ENCODE results near the gene UBA1. TPM values are rescaled to one million over a fixed set of nuclear protein-coding genes. Genes with fewer than 3 reads are reported as not detected.

UBA1 gene
- 100 to 1,000 TPM; 236 to 259 TPM for total RNA-seq

DNA sequence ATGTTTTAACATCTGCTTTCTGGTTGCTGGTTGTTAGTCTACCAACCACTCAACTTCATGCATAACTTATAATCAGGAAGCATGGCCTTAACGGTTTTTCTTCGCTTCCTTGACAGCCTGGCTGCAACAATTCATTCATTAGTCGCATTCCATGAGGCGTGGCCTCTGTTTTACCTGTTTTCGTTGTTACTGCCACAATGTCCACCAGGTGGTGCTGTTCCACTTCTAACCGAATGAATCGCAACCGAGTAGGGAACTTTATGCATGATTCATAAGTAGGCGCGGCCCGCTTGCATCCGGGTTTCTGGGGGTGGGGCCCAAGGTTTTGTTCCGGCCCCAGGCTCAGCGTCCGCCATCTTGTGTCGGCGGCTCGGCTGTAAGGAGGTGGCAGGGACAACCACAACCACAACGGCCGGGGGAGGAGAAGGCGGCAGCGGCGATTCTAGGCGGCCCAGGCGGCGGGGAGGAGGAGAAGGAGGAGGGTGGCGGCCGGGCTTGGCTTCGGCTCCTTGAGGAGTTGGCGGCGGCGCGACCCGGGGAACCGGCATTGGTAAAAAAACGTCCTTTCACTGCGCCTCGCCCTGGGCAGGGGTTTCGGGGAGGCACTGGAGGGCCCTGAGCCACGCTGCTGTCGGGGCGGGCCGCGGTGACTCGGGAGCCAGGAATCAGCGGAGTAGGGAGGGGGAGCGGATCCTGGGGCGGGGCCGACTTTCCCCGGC is at the start of gene UBA1:
Gene UBA1, plus strand, starts transcription at position 355 of the 719 bp plus-strand sequence. CDS start 4,974 bp downstream, outside the sequence.
- peaks cover 30 to 33% of the 10 kb centered on the region in 2 donors for H3K36me3 Mint-ChIP-seq
- no peaks in the 10 kb centered on the region for H3K9me3 Mint-ChIP-seq
- peak within 1 kb of the TSS; percentile 95 to 99 for H3K27ac Mint-ChIP-seq
- DNase-seq (ENCODE audit: low spot score in 2 of 2) (peak; percentile 88), ATAC-seq (peak; percentile 73 to 77)

DNA sequence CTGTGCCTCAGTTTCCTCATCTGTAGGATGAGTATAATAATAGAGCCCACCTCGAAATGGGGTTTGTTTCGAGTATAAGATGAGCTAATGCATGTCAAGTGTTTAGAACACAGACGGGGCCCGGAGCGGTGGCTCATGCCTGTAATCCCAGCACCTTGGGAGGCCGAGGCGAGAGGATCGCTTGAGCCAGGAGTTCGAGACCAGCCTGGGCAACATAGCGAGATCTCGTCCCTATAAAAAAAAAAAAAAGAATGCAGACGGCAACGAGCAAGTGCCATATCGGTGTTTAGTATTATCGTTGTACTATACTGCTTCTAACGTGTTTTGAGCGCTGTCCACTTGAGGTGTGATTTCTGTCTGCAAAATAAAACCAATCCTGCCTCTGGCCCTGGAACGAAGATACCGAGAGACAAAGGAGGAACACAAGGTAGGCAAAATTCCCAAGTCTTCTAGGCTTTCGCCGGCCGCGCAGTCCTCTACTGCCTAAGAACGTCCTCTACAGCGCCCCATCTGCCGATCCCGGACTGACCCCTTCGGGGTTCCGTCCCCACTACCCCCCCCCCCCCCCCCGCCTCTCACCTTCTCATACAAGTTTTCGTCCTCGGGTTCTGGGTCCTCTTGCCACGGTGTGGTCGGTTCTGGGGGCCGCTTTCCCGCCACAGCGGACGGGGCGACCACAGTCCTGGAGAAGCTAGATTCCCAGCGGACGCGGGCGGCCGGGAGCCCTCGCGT is 49.6 kb upstream of the UBA1 start:
- ATAC-seq, result no peak
- Mint-ChIP-seq H3K36me3 (peaks cover 21 to 23% of the 10 kb centered on the region in 2 donors), H3K9me3 (no peaks in the 10 kb centered on the region), H3K27ac (peak overlapping the region; percentile 44 to 97)
- DNase-seq (ENCODE audit: low spot score in 2 of 2), result no peak

DNA sequence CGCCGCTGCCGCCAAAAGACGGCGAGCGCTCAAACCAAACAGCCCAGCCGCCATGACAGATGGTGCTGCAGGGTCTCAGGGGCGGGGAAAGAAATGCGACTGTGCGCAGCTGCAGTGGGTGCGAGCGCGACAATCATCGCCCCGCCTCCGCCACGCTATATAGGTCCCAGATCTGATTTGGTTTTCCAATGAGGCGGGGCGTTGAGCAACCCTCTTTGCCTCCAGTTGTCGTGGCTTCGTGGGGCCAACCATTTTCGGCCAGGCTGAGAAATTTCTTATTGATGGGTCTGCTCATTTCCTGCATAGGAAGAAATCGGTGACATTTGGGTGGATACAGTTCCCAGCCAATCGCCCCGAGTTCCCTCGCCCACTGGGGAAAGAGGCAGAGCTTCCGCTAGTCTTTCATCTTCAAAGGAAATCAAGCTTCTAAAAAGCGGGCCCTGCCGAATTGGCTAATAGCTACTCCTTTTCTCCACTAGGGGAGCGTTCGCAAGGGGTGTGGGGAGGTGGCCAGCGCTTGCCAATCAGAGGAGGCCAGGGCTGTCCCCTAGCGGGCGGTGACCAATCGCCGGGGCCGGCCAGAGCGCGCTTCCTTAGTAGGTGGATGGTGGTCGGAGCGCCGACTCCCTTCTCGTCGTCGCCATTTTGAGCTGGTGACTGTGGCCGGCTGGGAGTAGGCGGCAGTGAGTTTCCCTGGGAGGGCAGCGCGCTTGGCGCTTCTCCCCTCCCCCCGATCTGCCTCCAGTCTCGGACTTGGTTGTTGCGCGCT is 48.8 kb upstream of the UBA1 start, which contains the start of the genes NDUFB11 and RBM10:
Gene NDUFB11, minus strand, starts transcription at position 77 of the 769 bp plus-strand sequence. Its CDS starts 23 bp downstream, at position 54.
Gene RBM10, plus strand, starts transcription at position 596 of the 769 bp plus-strand sequence. CDS start 2,261 bp downstream, outside the sequence.
- ATAC-seq, result peak; percentile 91 to 96
- Mint-ChIP-seq H3K36me3 (peaks cover 21 to 23% of the 10 kb centered on the region in 2 donors), H3K27ac (peak within 1 kb of the TSS; percentile 97 to 100), H3K9me3 (no peaks in the 10 kb centered on the region)
- DNase-seq (ENCODE audit: low spot score in 2 of 2), result peak; percentile 85 to 93

DNA sequence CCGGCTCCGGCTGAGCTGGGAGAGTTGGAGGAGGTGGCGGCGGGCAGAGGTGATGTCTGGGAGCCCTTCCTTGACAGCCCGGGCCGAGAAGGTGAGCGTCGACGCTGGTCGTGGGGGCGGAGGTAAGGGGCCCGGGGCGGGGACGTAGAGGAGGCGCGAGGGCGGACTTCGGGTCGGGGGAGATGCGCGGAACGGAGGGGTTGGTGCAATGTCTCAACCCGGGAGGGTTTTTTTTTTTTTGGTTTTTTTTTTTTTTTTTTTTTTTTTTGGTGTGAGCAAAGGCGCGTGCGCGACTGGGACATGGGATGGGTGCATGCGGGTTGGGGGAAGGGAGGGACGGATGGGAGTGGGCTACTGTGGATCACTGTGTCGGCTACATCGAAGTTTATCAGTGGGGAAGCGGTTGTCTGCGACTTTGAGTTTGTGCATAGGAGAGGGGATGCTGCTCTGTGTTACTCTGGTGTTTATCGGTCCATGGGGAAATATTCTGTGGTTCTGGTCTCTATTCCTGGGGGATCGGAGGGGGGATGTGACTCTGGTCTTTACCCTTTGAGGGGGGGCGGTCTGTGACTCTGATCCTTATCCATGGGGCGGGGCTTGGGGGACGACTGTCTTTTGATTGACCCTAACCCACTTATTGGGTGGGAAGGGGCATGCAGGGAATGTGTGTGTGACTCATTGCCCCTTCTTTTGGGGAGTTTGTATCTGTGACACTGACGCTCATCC is 48.1 kb upstream of the UBA1 start:
- peaks cover 21 to 23% of the 10 kb centered on the region in 2 donors for H3K36me3 Mint-ChIP-seq
- ATAC-seq (peak in 1 of 2 donors; percentile 26), DNase-seq (ENCODE audit: low spot score in 2 of 2) (no peak)
- peak overlapping the region; percentile 97 to 100 for H3K27ac Mint-ChIP-seq
- H3K9me3 Mint-ChIP-seq, result no peaks in the 10 kb centered on the region

DNA sequence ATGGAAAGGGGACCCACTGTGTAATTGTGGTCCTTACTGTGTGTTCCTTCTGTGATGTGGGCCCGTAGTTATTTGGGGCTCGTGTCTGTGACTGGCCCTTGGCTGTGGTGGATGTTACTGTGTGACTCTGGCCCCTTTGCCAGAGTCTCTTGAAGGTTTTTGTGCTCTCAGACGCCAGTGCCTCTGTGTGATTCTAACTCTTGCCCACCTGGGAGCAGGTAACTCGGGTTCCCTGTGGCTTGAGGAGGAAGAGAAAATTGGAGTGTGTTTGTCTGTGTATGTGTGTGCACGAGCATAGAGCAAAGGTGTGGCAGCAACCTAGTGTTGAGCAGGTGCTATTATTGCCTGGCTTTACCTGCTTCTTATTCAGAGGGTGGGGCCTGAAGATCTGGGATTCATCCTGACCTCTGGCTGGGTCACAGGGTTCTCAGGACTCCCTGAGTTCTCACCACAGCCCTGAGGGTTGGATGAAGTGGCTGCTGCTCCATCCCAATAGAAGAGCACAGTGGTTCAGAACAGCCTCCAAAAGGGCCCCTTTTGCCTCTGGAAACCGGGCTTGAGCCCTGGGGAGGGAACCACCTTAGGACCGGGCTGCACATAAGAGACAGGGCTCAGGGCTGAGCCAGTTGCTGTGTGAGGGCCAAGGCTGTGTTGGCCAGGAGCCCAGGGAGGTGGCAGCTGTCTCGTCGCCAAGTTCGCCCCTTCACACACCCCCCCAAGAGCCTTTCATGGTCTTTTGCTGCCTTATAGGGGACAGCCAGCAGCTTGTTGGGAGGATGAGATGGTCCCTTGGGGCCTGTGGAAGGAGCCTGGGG is 47.3 kb upstream of the UBA1 start:
- Mint-ChIP-seq H3K36me3 (peaks cover 21 to 25% of the 10 kb centered on the region in 2 donors), H3K9me3 (no peaks in the 10 kb centered on the region)

DNA sequence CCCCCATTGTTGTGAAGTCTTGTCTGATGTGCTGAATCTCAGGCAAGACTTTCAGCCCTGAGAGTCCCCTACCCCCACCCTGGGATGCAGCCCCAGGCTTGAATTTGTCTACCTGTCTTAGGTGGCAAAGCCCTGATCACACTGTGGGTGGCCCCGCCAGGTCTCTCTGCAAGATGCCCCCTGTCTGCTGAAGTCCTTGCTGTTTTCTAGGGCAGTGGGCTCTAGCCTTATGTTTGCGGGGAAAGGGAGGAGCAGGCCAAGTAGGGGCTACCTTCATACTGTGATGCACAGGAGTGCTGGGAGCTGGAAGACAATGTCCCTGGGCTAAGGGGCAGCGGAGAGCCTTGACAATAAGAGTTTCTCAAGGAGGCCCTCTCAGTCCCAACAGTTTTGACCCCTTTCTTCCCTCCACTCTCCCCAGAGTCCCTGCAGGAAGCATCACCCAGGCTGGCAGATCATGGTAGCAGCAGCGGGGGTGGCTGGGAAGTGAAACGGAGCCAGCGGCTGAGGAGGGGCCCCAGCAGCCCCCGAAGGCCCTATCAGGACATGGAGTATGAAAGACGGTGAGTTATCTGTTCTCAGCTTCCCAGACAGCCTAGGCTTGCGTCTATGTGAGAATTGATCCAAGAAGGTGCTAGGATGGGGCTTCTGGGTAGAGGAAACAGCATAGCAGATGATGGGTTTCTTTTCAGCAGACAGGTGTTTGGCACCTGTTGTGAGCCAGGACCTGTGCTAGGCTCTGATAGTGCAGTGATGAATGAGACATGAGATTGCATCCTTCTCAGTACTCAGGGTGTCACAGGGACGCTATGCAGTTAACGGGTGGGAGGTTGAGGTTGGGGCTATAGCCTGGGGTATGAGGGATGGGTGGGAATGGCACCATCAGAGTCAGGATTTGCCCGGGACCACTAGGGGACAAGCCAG is 46.4 kb upstream of the UBA1 start:
- ATAC-seq (no peak), DNase-seq (ENCODE audit: low spot score in 2 of 2) (no peak)
- Mint-ChIP-seq H3K36me3 (peaks cover 21 to 31% of the 10 kb centered on the region in 2 donors), H3K9me3 (no peaks in the 10 kb centered on the region), H3K27ac (peak overlapping the region; percentile 59 to 96)

More for the DNA sequence above, 47.3 kb upstream of the UBA1 start:
- no peak for DNase-seq (ENCODE audit: low spot score in 2 of 2)
- peak overlapping the region; percentile 97 to 100 for H3K27ac Mint-ChIP-seq
- ATAC-seq, result no peak

DNA sequence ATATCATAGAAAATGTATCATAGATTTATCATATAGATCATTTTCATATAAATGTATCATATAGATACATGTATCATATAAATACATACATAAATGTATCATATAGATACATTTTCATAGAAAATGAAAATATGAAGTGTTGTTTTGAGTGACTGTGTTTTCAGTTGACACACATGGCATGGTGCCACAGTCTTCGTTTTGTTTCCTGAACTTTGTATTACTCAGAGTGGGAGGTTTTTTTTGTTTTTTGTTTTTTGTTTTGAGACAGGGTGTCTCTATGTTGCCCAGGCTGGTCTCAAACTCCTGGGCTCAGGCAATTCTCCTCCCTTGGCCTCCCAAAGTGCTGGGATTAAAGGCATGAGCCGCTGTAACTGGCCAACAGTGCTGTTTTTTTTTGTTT is 44.7 kb upstream of the UBA1 start:
- Mint-ChIP-seq H3K36me3 (peaks cover 21 to 31% of the 10 kb centered on the region in 2 donors), H3K9me3 (no peaks in the 10 kb centered on the region), H3K27ac (peak overlapping the region in 1 of 2 donors; percentile 50)
- ATAC-seq (peak in 1 of 2 donors; percentile 36), DNase-seq (ENCODE audit: low spot score in 2 of 2) (peak in 1 of 2 donors; percentile 18)

DNA sequence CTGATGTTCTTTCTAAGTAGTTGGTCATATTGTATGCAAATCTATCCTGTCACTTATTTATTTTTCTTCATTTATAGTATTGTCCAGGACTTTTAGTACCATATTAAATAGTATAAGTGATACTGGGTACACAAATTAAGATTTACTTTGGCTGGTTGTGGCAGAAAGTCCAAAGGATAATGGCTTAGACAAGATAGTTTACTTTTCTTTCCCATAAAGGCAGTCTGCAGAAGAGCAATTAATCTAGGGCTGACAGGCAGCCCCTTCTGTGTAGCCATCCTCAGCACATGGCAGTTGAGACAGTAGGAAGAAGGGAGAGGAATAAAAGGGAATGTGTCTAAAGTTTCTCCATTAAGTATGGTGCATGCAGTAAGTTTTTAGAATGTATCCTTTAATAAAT is 42.2 kb upstream of the UBA1 start:
- H3K27ac Mint-ChIP-seq, result peak overlapping the region in 1 of 2 donors; percentile 29
- no peak for ATAC-seq
- DNase-seq (ENCODE audit: low spot score in 2 of 2), result no peak
- H3K36me3 Mint-ChIP-seq, result peaks cover 6 to 21% of the 10 kb centered on the region in 2 donors
- H3K9me3 Mint-ChIP-seq, result no peaks in the 10 kb centered on the region

DNA sequence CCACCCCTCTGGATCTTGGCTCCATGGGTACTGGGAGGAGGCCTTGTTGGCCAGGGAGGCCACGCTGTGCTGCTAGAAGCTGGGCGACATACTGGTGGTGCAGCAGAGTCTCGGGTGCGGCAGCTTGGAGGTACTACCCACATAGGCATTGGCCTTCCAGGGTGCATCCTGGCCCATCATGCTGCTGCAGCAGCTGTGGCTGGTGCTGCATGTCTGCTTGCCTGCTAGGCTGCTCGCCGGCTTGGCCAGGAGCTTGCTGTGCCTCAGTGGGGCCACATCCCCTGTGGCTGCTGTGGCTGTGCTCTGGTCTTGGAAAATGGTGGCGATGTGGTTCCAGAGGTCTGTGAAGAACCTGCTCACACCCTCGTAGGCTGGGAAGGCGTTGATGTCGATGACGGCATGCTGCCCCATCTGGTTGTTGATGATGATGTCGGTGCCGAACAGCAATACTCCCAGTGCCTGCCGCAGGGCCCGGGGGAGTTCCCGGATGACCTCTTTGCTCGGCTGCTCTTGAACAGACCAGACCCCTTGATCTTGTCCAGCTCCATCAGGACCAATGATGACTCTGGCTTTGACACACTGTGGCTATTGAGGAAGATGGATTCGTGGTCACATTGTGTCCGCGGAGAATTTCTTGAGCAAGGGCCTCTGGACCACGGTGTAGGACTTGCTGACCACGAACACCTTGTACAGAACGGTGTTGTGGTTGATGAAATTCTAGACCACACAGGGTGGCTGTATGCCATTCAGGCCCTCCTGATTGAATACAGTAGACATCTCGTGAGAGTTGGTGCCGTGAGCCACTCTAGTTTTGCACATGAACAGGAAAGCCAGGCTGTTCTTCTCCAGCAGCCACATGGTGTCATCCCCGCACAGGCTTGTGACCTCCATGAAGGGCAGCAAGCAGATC is 36.8 kb upstream of the UBA1 start:
- ATAC-seq (no peak), DNase-seq (ENCODE audit: low spot score in 2 of 2) (no peak)
- Mint-ChIP-seq H3K27ac (no peak overlapping the region), H3K36me3 (peaks cover 8 to 12% of the 10 kb centered on the region in 2 donors), H3K9me3 (no peaks in the 10 kb centered on the region)

DNA sequence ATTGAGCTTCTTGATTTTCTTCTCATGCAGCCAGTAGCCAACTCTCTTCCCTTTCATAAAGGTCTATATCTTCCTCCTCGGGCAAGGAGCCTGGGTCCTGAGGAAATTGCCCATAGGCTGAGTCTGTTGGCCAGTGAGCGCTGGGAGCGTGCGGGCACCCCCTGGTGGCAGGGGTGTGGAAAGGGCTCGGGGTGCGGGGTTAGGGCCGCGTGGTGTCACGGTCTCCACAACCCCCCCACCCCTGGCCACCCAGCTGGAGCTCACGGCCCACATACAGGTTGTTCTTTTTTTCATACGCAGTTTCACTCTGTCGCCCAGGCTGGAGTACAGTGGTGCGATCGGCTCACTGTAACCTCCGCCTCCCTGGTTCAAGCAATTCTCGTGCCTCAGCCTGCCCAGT is 35.5 kb upstream of the UBA1 start:
- no peaks in the 10 kb centered on the region for H3K9me3 Mint-ChIP-seq
- H3K27ac Mint-ChIP-seq, result no peak overlapping the region
- DNase-seq (ENCODE audit: low spot score in 2 of 2) (no peak), ATAC-seq (no peak)
- peaks cover 8 to 11% of the 10 kb centered on the region in 2 donors for H3K36me3 Mint-ChIP-seq

DNA sequence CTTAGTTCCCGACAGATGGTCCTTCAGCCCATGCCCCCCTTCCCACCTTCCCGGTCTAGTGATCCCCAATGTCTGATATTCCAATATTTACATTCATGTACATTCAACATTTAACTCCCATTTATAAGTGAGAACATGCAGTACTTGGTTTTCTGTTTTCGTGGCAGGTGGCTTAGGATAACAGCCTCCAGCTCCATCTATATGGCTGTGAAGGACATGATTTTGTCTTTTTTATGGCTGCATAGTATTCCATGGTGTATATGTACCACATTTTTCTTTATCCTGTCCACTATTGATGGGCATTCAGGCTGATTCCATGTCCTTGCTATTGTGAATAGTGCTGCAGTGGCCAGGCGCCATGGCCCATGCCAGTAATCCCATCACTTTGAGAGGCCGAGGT is 34.8 kb upstream of the UBA1 start:
- Mint-ChIP-seq H3K36me3 (peaks cover 8 to 11% of the 10 kb centered on the region in 2 donors), H3K9me3 (no peaks in the 10 kb centered on the region), H3K27ac (no peak overlapping the region)
- no peak for DNase-seq (ENCODE audit: low spot score in 2 of 2)
- no peak for ATAC-seq

DNA sequence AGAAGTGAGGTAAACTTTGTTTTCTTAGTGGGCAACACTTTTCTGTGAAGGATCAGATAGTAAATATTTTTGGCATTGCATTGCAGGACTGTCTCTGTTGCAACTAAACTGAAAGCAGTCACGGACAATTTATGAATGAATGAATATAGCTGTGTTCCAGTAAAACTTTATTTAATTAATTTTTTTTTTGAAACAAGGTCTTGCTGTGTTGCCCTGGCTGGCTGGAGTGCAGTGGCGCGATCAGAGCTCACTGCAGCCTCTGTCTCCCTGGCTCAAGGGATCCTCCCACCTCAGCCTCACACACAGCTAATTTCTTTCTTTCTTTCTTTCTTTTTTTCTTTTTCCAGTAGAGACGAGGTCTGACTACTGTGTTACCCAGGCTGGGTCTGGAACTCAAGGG is 32.8 kb upstream of the UBA1 start:
- H3K36me3 Mint-ChIP-seq, result peaks cover 8 to 11% of the 10 kb centered on the region in 2 donors
- ATAC-seq (no peak), DNase-seq (ENCODE audit: low spot score in 2 of 2) (no peak)

DNA sequence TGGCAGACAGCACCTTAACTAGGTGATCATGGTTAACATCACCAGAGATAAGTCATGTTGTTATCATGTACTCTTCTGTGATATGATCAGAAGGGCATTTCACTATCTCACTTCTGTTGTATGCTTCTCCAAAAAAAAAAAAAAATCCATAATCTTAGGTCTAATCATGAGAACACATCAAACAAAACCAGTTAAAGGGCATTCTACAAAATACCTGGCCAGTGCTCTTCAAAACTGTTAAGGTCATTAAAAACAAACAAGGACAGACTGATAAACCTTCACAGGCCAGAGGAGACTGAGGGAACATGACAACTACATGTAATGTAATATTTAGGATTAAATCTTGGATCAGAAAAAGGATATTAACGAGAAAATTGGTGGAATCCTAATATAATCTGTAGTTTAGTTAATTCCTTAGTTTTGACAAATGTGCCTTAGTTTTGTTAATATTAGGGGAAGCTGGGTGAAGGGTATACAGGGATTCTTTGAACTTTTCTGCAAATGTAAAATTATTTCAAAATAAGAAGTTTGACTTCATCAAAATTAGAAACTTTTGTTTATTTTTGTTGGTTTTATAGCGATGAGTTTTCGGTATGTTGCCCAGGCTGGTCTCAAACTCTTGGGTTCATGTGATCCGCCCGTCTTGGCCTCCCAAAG is 30.6 kb upstream of the UBA1 start:
- no peaks in the 10 kb centered on the region for H3K9me3 Mint-ChIP-seq
- DNase-seq (ENCODE audit: low spot score in 2 of 2) (no peak), ATAC-seq (no peak)
- no peak overlapping the region for H3K27ac Mint-ChIP-seq
- no peaks in the 10 kb centered on the region for H3K36me3 Mint-ChIP-seq

More for the DNA sequence above, 32.8 kb upstream of the UBA1 start:
- no peaks in the 10 kb centered on the region for H3K9me3 Mint-ChIP-seq
- no peak overlapping the region for H3K27ac Mint-ChIP-seq

Measured in activated naive CD4-positive, alpha-beta T cell treated with anti-CD3 and anti-CD28 coated beads, Interleukin-2, amount 50 U/mL, for 72 hours (primary cell).